H1 (cell line): ENCODE measurements around the gene HDAC10. TPM values are rescaled to one million over a fixed set of nuclear protein-coding genes. Genes with fewer than 3 reads are reported as not detected.
A peak's percentile ranks its signal among the peaks of the same experiment; 100 is the strongest.

Experiments used
- ASH2L ChIP-seq: fragments of 200-600, 300-600 bp; sonication (generic); IDR thresholded peaks from one replicate; pipeline ENCODE4 v1.7.1; 2017; ENCODE audit warnings: low read length
- CBX5 ChIP-seq: fragments of 300-800, 300-1000 bp; sonication (generic); IDR thresholded peaks from 2 replicates; pipeline ENCODE4 v1.7.1; 2016; ENCODE audit warnings: antibody characterized with exemption, low read length, low read depth
- CEBPB ChIP-seq: IDR thresholded peaks from 2 replicates; pipeline ENCODE4 v1.6.1; 2012; ENCODE audit warnings: low read depth, low read length
- CHD2 ChIP-seq: IDR thresholded peaks from 2 replicates; pipeline ENCODE4 v1.6.1; 2012; ENCODE audit warnings: low read length, improper control_type of control experiment
- EGR1 ChIP-seq: IDR thresholded peaks from 2 replicates; pipeline ENCODE4 v1.6.1; 2011; ENCODE audit warnings: low read depth, low read length, borderline replicate concordance
- EP300 ChIP-seq, 2 experiments: IDR thresholded peaks; 1 replicate in 1 of 2; 2 replicates in 1 of 2; pipeline ENCODE4 v1.6.1; 2011 to 2012; ENCODE audit warnings: low read depth in 2 of 2, low read length in 2 of 2, mild to moderate bottlenecking in 2 of 2, borderline replicate concordance in 1 of 2, inconsistent platforms in 1 of 2, moderate library complexity in 1 of 2
- FOSL1 ChIP-seq: IDR thresholded peaks from 2 replicates; pipeline ENCODE4 v1.6.1; 2011; ENCODE audit warnings: mild to moderate bottlenecking, low read depth, low read length, moderate library complexity; ENCODE audit not compliant: insufficient read depth
- GABPA ChIP-seq: IDR thresholded peaks from 2 replicates; pipeline ENCODE4 v1.6.1; 2011; ENCODE audit warnings: mild to moderate bottlenecking, low read length, moderate library complexity, borderline replicate concordance; ENCODE audit not compliant: insufficient read depth
- GTF2F1 ChIP-seq: IDR thresholded peaks from 2 replicates; pipeline ENCODE4 v1.6.1; 2012; ENCODE audit warnings: low read depth, low read length, improper control_type of control experiment, borderline replicate concordance
- HDAC6 ChIP-seq: IDR thresholded peaks from one replicate; pipeline ENCODE4 v1.7.1; 2012; ENCODE audit warnings: low read depth, mild to moderate bottlenecking, inconsistent platforms, low read length, moderate library complexity
- JUND ChIP-seq: IDR thresholded peaks from 2 replicates; pipeline ENCODE4 v1.6.1; 2011; ENCODE audit warnings: mild to moderate bottlenecking, improper control_type of control experiment, low read length
- KDM4A ChIP-seq: IDR thresholded peaks from one replicate; pipeline ENCODE4 v1.7.1; 2012; ENCODE audit warnings: low read depth, mild to moderate bottlenecking, moderate library complexity, low read length, inconsistent platforms; ENCODE audit not compliant: severe bottlenecking
- KDM5A ChIP-seq: fragments of 200-600 bp; IDR thresholded peaks from 2 replicates; pipeline ENCODE4 v1.7.1; 2012; ENCODE audit warnings: mild to moderate bottlenecking, low read length, inconsistent platforms, mixed read lengths
- MAX ChIP-seq: IDR thresholded peaks from 2 replicates; pipeline ENCODE4 v1.6.1; 2012; ENCODE audit warnings: inconsistent platforms
- NANOG ChIP-seq: IDR thresholded peaks from 2 replicates; pipeline ENCODE4 v1.6.1; 2011; ENCODE audit warnings: low read length, low read depth, mild to moderate bottlenecking, inconsistent platforms; ENCODE audit not compliant: insufficient read depth, poor library complexity, severe bottlenecking
- POLR2A ChIP-seq, 2 experiments: IDR thresholded peaks; 1 replicate in 1 of 2; 2 replicates in 1 of 2; pipeline ENCODE4 v1.6.1; 2011; ENCODE audit warnings: low read depth in 2 of 2, low read length in 2 of 2, mild to moderate bottlenecking in 2 of 2; ENCODE audit errors: control extremely low read depth in 1 of 2
- POLR2AphosphoS5 ChIP-seq: IDR thresholded peaks from 2 replicates; pipeline ENCODE4 v1.6.1; 2011; ENCODE audit warnings: low read depth, low read length
- POU5F1 ChIP-seq: IDR thresholded peaks from 2 replicates; pipeline ENCODE4 v1.6.1; 2011; ENCODE audit warnings: low read depth, mild to moderate bottlenecking, low read length, moderate library complexity
- RFX5 ChIP-seq: IDR thresholded peaks from 2 replicates; pipeline ENCODE4 v1.6.1; 2011; ENCODE audit warnings: low read depth, low read length, improper control_type of control experiment, borderline replicate concordance
- SAP30 ChIP-seq: fragments of 300-600 bp; sonication (generic); IDR thresholded peaks from 2 replicates; pipeline ENCODE4 v1.7.1; 2012; ENCODE audit warnings: low read length, moderate library complexity, mild to moderate bottlenecking, inconsistent platforms; ENCODE audit not compliant: insufficient read depth, insufficient replicate concordance
- SP1 ChIP-seq: IDR thresholded peaks from 2 replicates; pipeline ENCODE4 v1.6.1; 2011; ENCODE audit warnings: low read depth, low read length
- TAF7 ChIP-seq: optimal IDR thresholded peaks from 2 replicates; pipeline ENCODE3; 2011; ENCODE audit warnings: low read depth, mild to moderate bottlenecking, inconsistent platforms, low read length, moderate library complexity, borderline replicate concordance
- TCF12 ChIP-seq: IDR thresholded peaks from 2 replicates; pipeline ENCODE4 v1.6.1; 2011; ENCODE audit warnings: low read depth, mild to moderate bottlenecking, low read length
- TEAD4 ChIP-seq: IDR thresholded peaks from 2 replicates; pipeline ENCODE4 v1.6.1; 2012; ENCODE audit warnings: low read depth, low read length, inconsistent platforms, mixed read lengths
- polyA plus RNA-seq, 7 experiments: library from polyadenylated mRNA; depleted of rRNA in 3 of 7; stranded (reverse) in 5 of 7; unstranded in 2 of 7; fragments of >200 nt in 5 of 7; fragments of 200-250 nt in 2 of 7; gene quantifications; 1 replicate in 5 of 7; 2 replicates in 1 of 7; 4 replicates in 1 of 7; pipeline versions ENCODE4 v1.2.1 to v1.2.3, GENCODE V29; 2011 to 2013; ENCODE audit warnings: missing spikeins in 2 of 7, mixed read lengths in 2 of 7
- total RNA-seq: library from RNA; stranded (reverse); fragmentation: NEBNext Ultra II Directional; extraction: Animal tissue kit (Norgen Biotek cat#: 25700); gene quantifications from 2 replicates; pipeline ENCODE4 v1.2.1, GENCODE V29; 2021

Gene HDAC10
- total and polyA plus RNA-seq, 2 of the 8 experiments (the other 6 are each of a cell fraction or from before 2014, with no cell fraction given), result 11.2 to 26.4 TPM

- TF ChIP-seq POLR2AphosphoS5 (peak; percentile 44; the same call in 1 of the 2 replicates), CHD2 (peak; percentile 89), ASH2L (no peak), POLR2A (IDR thresholded peaks at IDR 0.05; ENCODE audit: control extremely low read depth in 1 of 2, low read depth in 2 of 2, low read length in 2 of 2) (peak in 1 of 2 experiments; percentile 44; a peak in 2 of 3 replicates), GABPA (no peak), KDM4A (no peak), NANOG (no peak), EP300 (IDR thresholded peaks at IDR 0.05; ENCODE audit: borderline replicate concordance in 1 of 2, low read depth in 2 of 2, low read length in 2 of 2) (no peak), RFX5 (no peak), SP1 (no peak), TCF12 (no peak), MAX (peak; percentile 16), HDAC6 (no peak), KDM5A (no peak), POU5F1 (no peak), CEBPB (no peak), GTF2F1 (no peak), CBX5 (no peak), EGR1 (no peak), JUND (no peak), TAF7 (no peak), TEAD4 (no peak), FOSL1 (no peak), SAP30 (no peak)
These were observed at the start of gene HDAC10 (continued) for GRCh38 chr22:50250555-50251476.
